Breast epithelium (tissue), 3 donors: ENCODE measurements around the gene VDAC1.

Experiments used
- CTCF ChIP-seq, 3 donors: fragments of 450-650 bp; IDR thresholded peaks; one replicate each; pipeline ENCODE4 v1.5.1; 2016 to 2017; ENCODE audit warnings: antibody characterized with exemption in 3 of 3, mild to moderate bottlenecking in 3 of 3, moderate library complexity in 3 of 3
- POLR2A ChIP-seq: fragments of 450-650 bp; IDR thresholded peaks from one replicate; pipeline ENCODE4 v1.6.1; 2016; ENCODE audit warnings: antibody characterized with exemption, mild to moderate bottlenecking, moderate library complexity

GRCh38 chr5:133948721-133949120 lies 56.1 kb downstream of the VDAC1 start:
- TF ChIP-seq CTCF (IDR thresholded peaks at IDR 0.05) (no peak), POLR2A (no peak)
